Sigmoid colon (tissue), 4 donors: ENCODE results near the gene LPCAT1.

Source experiments
- CTCF ChIP-seq, 4 experiments: fragments of 450-650 bp in 3 of 4; fragments of 200-600 bp in 1 of 4; IDR thresholded peaks; one replicate each; pipeline ENCODE4 v1.5.1; 2016 to 2019; ENCODE audit warnings: antibody characterized with exemption in 4 of 4, mild to moderate bottlenecking in 3 of 4, moderate library complexity in 2 of 4
- EP300 ChIP-seq, 4 donors: sonication (generic); formaldehyde crosslinking; IDR thresholded peaks; one replicate each; pipeline ENCODE4 v1.6.1; 2017; ENCODE audit warnings: antibody characterized with exemption in 4 of 4

DNA sequence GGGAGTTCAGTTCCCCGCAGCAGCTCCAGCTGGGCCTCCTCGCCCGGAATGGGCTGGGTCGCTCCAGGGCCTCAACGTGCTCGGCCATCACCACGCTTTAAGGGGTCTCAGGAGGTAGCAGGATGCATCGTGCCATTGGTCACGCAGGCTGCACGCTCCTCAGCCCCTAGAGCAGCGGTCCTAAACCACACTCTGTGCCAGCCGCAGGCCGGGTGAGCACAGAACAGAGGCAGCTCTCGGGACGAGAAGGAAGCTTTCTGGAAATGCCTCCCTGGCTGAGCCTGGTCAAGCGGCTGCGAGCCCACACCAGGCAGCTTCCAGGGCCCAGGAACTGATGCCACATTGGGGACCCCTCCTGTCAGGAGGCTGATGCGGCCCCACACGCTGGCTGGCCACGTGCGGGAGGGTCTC, 39.3 kb upstream of the LPCAT1 start:
- TF ChIP-seq CTCF (IDR thresholded peaks at IDR 0.05) (no peak), EP300 (IDR thresholded peaks at IDR 0.05) (no peak)
